NCI-H748 treated with DMSO at 0.1 percent for 48 hours (cell line): ENCODE data around the gene ATG16L1.

Source experiments
- DNase-seq: peaks from one replicate; lab custom pipeline; 2025; lab: John Stamatoyannopoulos, UW

ATG16L1 gene

GRCh38 chr2:233260661-233261060 is 9.2 kb downstream of the ATG16L1 start:
- no peak for DNase-seq

- DNase-seq: no peak
Observed at GRCh38 chr2:233261819-233262555, 10.5 kb downstream of the ATG16L1 start.

GRCh38 chr2:233262562-233262961 is 11.1 kb downstream of the ATG16L1 start:
- DNase-seq: no peak

- no peak for DNase-seq
Observed at GRCh38 chr2:233263045-233263570, 11.6 kb downstream of the ATG16L1 start.

- DNase-seq: no peak
Observed at GRCh38 chr2:233264667-233265066, 13.2 kb downstream of the ATG16L1 start.

- DNase-seq: no peak
Observed at GRCh38 chr2:233265899-233266431, 14.5 kb downstream of the ATG16L1 start.

GRCh38 chr2:233266481-233266880 is 15.0 kb downstream of the ATG16L1 start:
- DNase-seq: no peak

- no peak for DNase-seq
Observed at GRCh38 chr2:233267516-233268245, 16.2 kb downstream of the ATG16L1 start.

GRCh38 chr2:233270366-233270765 is 18.9 kb downstream of the ATG16L1 start:
- DNase-seq: no peak

- no peak for DNase-seq
Observed at GRCh38 chr2:233270951-233271350, 19.5 kb downstream of the ATG16L1 start.

GRCh38 chr2:233271693-233272092 is 20.2 kb downstream of the ATG16L1 start:
- DNase-seq: no peak

GRCh38 chr2:233273120-233273519 is 21.6 kb downstream of the ATG16L1 start:
- no peak for DNase-seq

GRCh38 chr2:233275223-233275622 is 23.8 kb downstream of the ATG16L1 start:
- no peak for DNase-seq

GRCh38 chr2:233278921-233279320 is 27.4 kb downstream of the ATG16L1 start:
- DNase-seq: no peak

- DNase-seq: no peak
Observed at GRCh38 chr2:233280114-233280693, 28.7 kb downstream of the ATG16L1 start.

GRCh38 chr2:233281553-233281952 is 30.1 kb downstream of the ATG16L1 start:
- DNase-seq: no peak

- DNase-seq: no peak
Observed at GRCh38 chr2:233281992-233282603, 30.6 kb downstream of the ATG16L1 start.

GRCh38 chr2:233285921-233286320 is 34.4 kb downstream of the ATG16L1 start:
- no peak for DNase-seq

- no peak for DNase-seq
Observed at GRCh38 chr2:233287871-233288270, 36.4 kb downstream of the ATG16L1 start.

GRCh38 chr2:233288663-233289062 is 37.2 kb downstream of the ATG16L1 start:
- no peak for DNase-seq

- no peak for DNase-seq
Observed at GRCh38 chr2:233289648-233290047, 38.2 kb downstream of the ATG16L1 start.
